B cell (primary cell): ENCODE results near the gene GALNT6. TPM values are rescaled to one million over a fixed set of nuclear protein-coding genes. Genes with fewer than 3 reads are reported as not detected.

Experiments
- ATAC-seq: fragments of 200-7000 bp; cut with Tn5 transposase; one replicate; pipeline ENCODE4 v1.10.0; 2021; ENCODE audit warnings: low read depth, mild to moderate bottlenecking, moderate number of reproducible peaks, moderate library complexity
- CTCF ChIA-PET: fragments of 350-600 bp; sonication (Branson Sonifier 250); formaldehyde crosslinking; loops from one replicate; lab custom pipeline; 2021; ENCODE audit warnings: antibody characterized with exemption, inconsistent platforms; lab: Charles Lee
- POLR2A ChIA-PET: fragments of 350-600 bp; sonication (Branson Sonifier 250); formaldehyde crosslinking; loops from one replicate; lab custom pipeline; 2021; ENCODE audit warnings: antibody characterized with exemption; lab: Charles Lee
- DNase-seq: peaks from one replicate; pipeline ENCODE4 v3.0.0; 2013
- H2AFZ ChIP-seq: 2 replicates; pipeline ENCODE4 v1.6.1; 2012; ENCODE audit warnings: mild to moderate bottlenecking, low read depth, low read length; ENCODE audit not compliant: insufficient read depth, poor library complexity, severe bottlenecking
- H3K27ac ChIP-seq, 2 donors: 1 replicate in 1 of 2; 2 replicates in 1 of 2; pipeline ENCODE4 v1.5.1; 2012 to 2013; ENCODE audit warnings: low read length in 2 of 2, mild to moderate bottlenecking in 2 of 2, moderate library complexity in 1 of 2
- H3K27me3 ChIP-seq, 4 experiments: fragments of 200-600 bp in 1 of 4; sonication (generic) in 1 of 4; replicated peaks in 1 of 4; 1 replicate in 2 of 4; 2 replicates in 2 of 4; pipeline versions ENCODE4 v1.6.1 to v1.7.0; 2013 to 2016; ENCODE audit warnings: low read length in 3 of 4, mild to moderate bottlenecking in 2 of 4, mixed read lengths in 1 of 4, moderate library complexity in 1 of 4; ENCODE audit not compliant: insufficient read depth in 4 of 4, control insufficient read depth in 3 of 4; ENCODE audit errors: control extremely low read depth in 1 of 4
- H3K36me3 ChIP-seq, 2 experiments: replicated peaks in 1 of 2; 1 replicate in 1 of 2; 2 replicates in 1 of 2; pipeline versions ENCODE4 v1.6.1 to v1.7.1; 2013; ENCODE audit warnings: low read length in 1 of 2; ENCODE audit not compliant: insufficient read depth in 2 of 2, control insufficient read depth in 1 of 2; ENCODE audit errors: control extremely low read depth in 1 of 2, extremely low read depth in 1 of 2
- H3K4me1 ChIP-seq, 2 donors: fragments of 200-600 bp in 1 of 2; sonication (generic) in 1 of 2; 1 replicate in 1 of 2; 2 replicates in 1 of 2; pipeline versions ENCODE4 v1.5.1 to v1.6.1; 2013 to 2017; ENCODE audit warnings: low read length in 2 of 2; ENCODE audit not compliant: control insufficient read depth in 2 of 2, insufficient read depth in 2 of 2
- H3K4me2 ChIP-seq: replicated peaks from 2 replicates; pipeline ENCODE3; 2012; ENCODE audit warnings: mild to moderate bottlenecking, low read depth, low read length; ENCODE audit not compliant: poor library complexity, severe bottlenecking
- H3K4me3 ChIP-seq, 5 experiments: fragments of 200-600 bp in 1 of 5; sonication (generic) in 1 of 5; 1 replicate in 3 of 5; 2 replicates in 2 of 5; pipeline versions ENCODE4 v1.5.1 to v1.7.0; 2011 to 2016; ENCODE audit warnings: low read length in 4 of 5, mild to moderate bottlenecking in 4 of 5, low read depth in 2 of 5, control low read depth in 1 of 5, moderate library complexity in 1 of 5; ENCODE audit not compliant: insufficient read depth in 1 of 5; ENCODE audit errors: control extremely low read depth in 1 of 5, extremely low read depth in 1 of 5
- H3K79me2 ChIP-seq: fragments of 200-600 bp; sonication (generic); one replicate; pipeline ENCODE4 v1.6.0; 2016; ENCODE audit warnings: low read length; ENCODE audit not compliant: control insufficient read depth, insufficient read depth
- H3K9ac ChIP-seq: fragments of 200-600 bp; sonication (generic); 2 replicates; pipeline ENCODE4 v1.6.1; 2017; ENCODE audit warnings: mild to moderate bottlenecking, low read length, moderate library complexity
- H3K9me3 ChIP-seq, 3 donors: one replicate each; pipeline versions ENCODE4 v1.6.1 to v1.7.1; 2013; ENCODE audit warnings: low read length in 2 of 3; ENCODE audit not compliant: control insufficient read depth in 2 of 3, insufficient read depth in 1 of 3; ENCODE audit errors: control extremely low read depth in 1 of 3
- H4K20me1 ChIP-seq: 2 replicates; pipeline ENCODE4 v1.6.0; 2012; ENCODE audit warnings: mild to moderate bottlenecking, low read length; ENCODE audit not compliant: insufficient read depth, control insufficient read depth, poor library complexity, severe bottlenecking
- H3K27ac Mint-ChIP-seq: one replicate; pipeline ENCODE4 v1.8.0; 2021; ENCODE audit warnings: mixed read lengths
- H3K27me3 Mint-ChIP-seq: one replicate; pipeline ENCODE4 v1.8.0; 2021; ENCODE audit warnings: mixed read lengths
- H3K4me1 Mint-ChIP-seq: one replicate; pipeline ENCODE4 v1.8.0; 2021; ENCODE audit warnings: mixed read lengths
- H3K4me3 Mint-ChIP-seq: one replicate; pipeline ENCODE4 v1.8.0; 2021; ENCODE audit warnings: mixed read lengths
- H3K9me3 Mint-ChIP-seq: one replicate; pipeline ENCODE4 v1.8.0; 2022; ENCODE audit warnings: mixed read lengths; ENCODE audit not compliant: insufficient read depth
- CTCF ChIP-seq: fragments of 200-600 bp; IDR thresholded peaks from one replicate; pipeline ENCODE4 v1.8.0; 2022; ENCODE audit warnings: antibody characterized with exemption, mild to moderate bottlenecking
- EZH2 ChIP-seq: IDR thresholded peaks from 2 replicates; pipeline ENCODE4 v1.6.1; 2012; ENCODE audit warnings: borderline replicate concordance, low read depth, mild to moderate bottlenecking, moderate library complexity, low read length; ENCODE audit not compliant: insufficient read depth, poor library complexity, severe bottlenecking
- WGBS: methylation state at CpG from one replicate; pipeline ENCODE4 v1.1.5; 2013; ENCODE audit warnings: missing lambda C conversion rate; ENCODE audit not compliant: insufficient coverage; 5-methylcytosine and 5-hydroxymethylcytosine counted together
- intact Hi-C: fragments of 100-400 bp; cut with micrococcal nuclease; formaldehyde crosslinking; loops from one replicate; pipeline ENCODE4 v1.10.0; 2022
- polyA plus RNA-seq: library from polyadenylated mRNA; depleted of rRNA; stranded (reverse); fragments of >200 nt; gene quantifications from 2 replicates; pipeline ENCODE4 v1.2.3, GENCODE V29; 2012
- total RNA-seq, 2 donors: library from RNA; stranded (reverse); fragments of 120-200 nt in 1 of 2; gene quantifications; 1 replicate in 1 of 2; 2 replicates in 1 of 2; pipeline versions ENCODE4 v1.2.3 to v1.2.4, GENCODE V29; 2013 to 2022

GALNT6 gene
- total and polyA plus RNA-seq, 2 donors (not counting 1 experiment from before 2014, with no cell fraction given): 9.0 to 10.3 TPM

GRCh38 chr12:51306507-51306906 lies 84.7 kb downstream of the GALNT6 start:
- Histone ChIP-seq H3K79me2 (peaks cover 28% of the 10 kb centered on the region), H3K27ac (no peak overlapping the region), H2AFZ (no peak overlapping the region), H4K20me1 (peaks cover 16% of the 10 kb centered on the region), H3K9ac (no peak overlapping the region), H3K4me1 (peaks cover 2 to 4% of the 10 kb centered on the region in 2 donors), H3K36me3 (peaks cover 3 to 54% of the 10 kb centered on the region in 2 experiments), H3K27me3 (no peaks in the 10 kb centered on the region), H3K4me3 (no peak overlapping the region), H3K9me3 (no peaks in the 10 kb centered on the region), H3K4me2 (no peak overlapping the region)
- intact Hi-C loops: no loop called here
- peaks cover 21% of the 10 kb centered on the region for H3K4me1 Mint-ChIP-seq
- TF ChIP-seq CTCF (no peak), EZH2 (no peak)
- no peak for ATAC-seq
- DNase-seq: no peak
- ChIA-PET CTCF (interaction anchor here (0.7 to 7.0 kb wide), 3 partner anchors 35 to 226 kb away, joined by 3 to 87 read pairs (median 4); no protein-coding TSS in a partner anchor), POLR2A (interaction anchor here (0.7 to 1.1 kb wide), 2 partner anchors 12 to 18 kb away, joined by 3 read pairs; partner anchors contain the start of gene BIN2)
- H3K27me3 Mint-ChIP-seq: no peaks in the 10 kb centered on the region
- H3K9me3 Mint-ChIP-seq: no peaks in the 10 kb centered on the region
- no peak overlapping the region for H3K4me3 Mint-ChIP-seq
- peak overlapping the region; percentile 20 for H3K27ac Mint-ChIP-seq
- 100% methylated on average over 3 of the region's 5 CpGs for whole genome bisulfite sequencing

Other genes with a start within 250 kb of the GALNT6 start
- gene TFCP2, start 218.3 kb downstream of the GALNT6 start, total RNA-seq: 37.0 and 38.8 TPM in 2 replicates
- gene TFCP2, start 218.3 kb downstream of the GALNT6 start, polyA plus RNA-seq: 12.1 and 15.3 TPM in 2 replicates
- gene POU6F1, start 173.3 kb downstream of the GALNT6 start, total RNA-seq: 57.5 and 62.6 TPM in 2 replicates
- 16.4 and 27.7 TPM in 2 replicates for gene POU6F1, start 173.3 kb downstream of the GALNT6 start, polyA plus RNA-seq
- 219 and 233 TPM in 2 replicates for gene DAZAP2, start 152.6 kb downstream of the GALNT6 start, total RNA-seq
- 620 and 775 TPM in 2 replicates for gene DAZAP2, start 152.6 kb downstream of the GALNT6 start, polyA plus RNA-seq
- gene SMAGP, start 121.0 kb downstream of the GALNT6 start, total RNA-seq: 8.0 and 10.4 TPM in 2 replicates
- 15.0 and 21.6 TPM in 2 replicates for gene SMAGP, start 121.0 kb downstream of the GALNT6 start, polyA plus RNA-seq
- gene BIN2, start 67.2 kb downstream of the GALNT6 start, total RNA-seq: 40.1 and 41.5 TPM in 2 replicates
- 100 and 101 TPM in 2 replicates for gene BIN2, start 67.2 kb downstream of the GALNT6 start, polyA plus RNA-seq
- gene CELA1, start 44.7 kb downstream of the GALNT6 start, total RNA-seq: not detected in 2 replicates
- gene CELA1, start 44.7 kb downstream of the GALNT6 start, polyA plus RNA-seq: not detected in 2 replicates
- 3.0 and 3.2 TPM in 2 replicates for gene SLC4A8, start 33.4 kb upstream of the GALNT6 start, total RNA-seq
- gene SLC4A8, start 33.4 kb upstream of the GALNT6 start, polyA plus RNA-seq: 3.1 and 4.2 TPM in 2 replicates
- gene SCN8A, start 199.8 kb upstream of the GALNT6 start, total RNA-seq: 1.0 and 1.1 TPM in 2 replicates
- gene SCN8A, start 199.8 kb upstream of the GALNT6 start, polyA plus RNA-seq: 0.16 and 0.78 TPM in 2 replicates